Aorta (tissue), 5 donors: ENCODE data around the gene ELMO1. TPM values are rescaled to one million over a fixed set of nuclear protein-coding genes. Genes with fewer than 3 reads are reported as not detected.

Experiments used
- ATAC-seq: fragments of 200-7000 bp; cut with Tn5 transposase; one replicate; pipeline ENCODE4 v1.9.1; 2022; ENCODE audit warnings: moderate library complexity; ENCODE audit not compliant: low FRiP score
- DNase-seq, 2 donors: peaks; one replicate each; pipeline ENCODE4 v3.0.0-alpha.2; 2020
- H3K27ac ChIP-seq, 2 donors: one replicate each; pipeline ENCODE4 v1.5.1; 2013; ENCODE audit warnings: low read length in 2 of 2, mild to moderate bottlenecking in 2 of 2, moderate library complexity in 2 of 2, control low read depth in 1 of 2, inconsistent platforms in 1 of 2, low read depth in 1 of 2
- H3K27me3 ChIP-seq, 2 donors: one replicate each; pipeline ENCODE4 v1.6.1; 2013; ENCODE audit warnings: control low read depth in 1 of 2, low read length in 1 of 2, mild to moderate bottlenecking in 1 of 2, moderate library complexity in 1 of 2; ENCODE audit not compliant: insufficient read depth in 2 of 2, control insufficient read depth in 1 of 2
- H3K36me3 ChIP-seq, 2 donors: one replicate each; pipeline ENCODE4 v1.6.1; 2013; ENCODE audit warnings: control low read depth in 1 of 2, low read length in 1 of 2, mild to moderate bottlenecking in 1 of 2; ENCODE audit not compliant: insufficient read depth in 2 of 2, control insufficient read depth in 1 of 2
- H3K4me1 ChIP-seq, 2 donors: one replicate each; pipeline ENCODE4 v1.6.1; 2013; ENCODE audit warnings: low read length in 2 of 2, control low read depth in 1 of 2, mild to moderate bottlenecking in 1 of 2, moderate library complexity in 1 of 2; ENCODE audit not compliant: insufficient read depth in 2 of 2, control insufficient read depth in 1 of 2
- H3K4me3 ChIP-seq, 2 donors: one replicate each; pipeline ENCODE4 v1.5.1; 2013; ENCODE audit warnings: low read length in 2 of 2, control low read depth in 1 of 2, mild to moderate bottlenecking in 1 of 2
- H3K9me3 ChIP-seq: one replicate; pipeline ENCODE4 v1.6.1; 2013; ENCODE audit warnings: mild to moderate bottlenecking, low read length; ENCODE audit not compliant: control insufficient read depth
- WGBS, 2 donors: extraction: QIAGEN DNeasy Blood & Tissue Kit; methylation state at CpG; one replicate each; pipeline ENCODE4 v1.1.7; 2013; 5-methylcytosine and 5-hydroxymethylcytosine counted together
- intact Hi-C, 2 donors: fragments of 100-400 bp; cut with DNase I; formaldehyde crosslinking; loops; one replicate each; pipeline versions ENCODE4 v1.14.2 to v1.15.0; 2022
- polyA plus RNA-seq, 2 donors: library from polyadenylated mRNA; stranded (reverse); fragments of 200-250 nt; gene quantifications; one replicate each; pipeline ENCODE4 v1.2.3, GENCODE V29; 2013
- total RNA-seq, 2 donors: library from RNA; stranded (reverse); fragmentation: NEBNext Ultra II Directional; extraction: Animal tissue kit (Norgen Biotek cat#: 25700); gene quantifications; one replicate each; pipeline ENCODE4 v1.2.1, GENCODE V29; 2021
- donor health status: healthy with polysubstance abuse.
- donor health status: Bipolar disorder and iron deficiency.
- donor health status: DM: no; HTN: no; CAD: no.
- donor health status: DM: no; HTN: no; CAD: no.
- donor health status: DM: yes; HTN: yes; CAD: no.

Gene ELMO1
- total and polyA plus RNA-seq, 4 donors, result 1.8 to 86.9 (median 24.8) TPM

GRCh38 chr7:37110660-37111424 is 337.8 kb downstream of the ELMO1 start:
- DNase-seq, result no peak
- no peaks in the 10 kb centered on the region for H3K27me3 ChIP-seq
- no peaks in the 10 kb centered on the region for H3K4me1 ChIP-seq
- intact Hi-C loops, result loop anchor here in 1 of 2 donors (10.0 kb wide), 1 partner anchor 76 kb away; no protein-coding TSS in a partner anchor
- no peaks in the 10 kb centered on the region for H3K9me3 ChIP-seq
- H3K27ac ChIP-seq, result no peak overlapping the region
- no peak for ATAC-seq
- 91 to 95% methylated on average over 5 of the region's 5 CpGs for WGBS, 2 donors
- no peak overlapping the region for H3K4me3 ChIP-seq
- H3K36me3 ChIP-seq, result no peaks in the 10 kb centered on the region

- H3K27me3 ChIP-seq, result no peaks in the 10 kb centered on the region
- H3K36me3 ChIP-seq, result no peaks in the 10 kb centered on the region
- no peak for ATAC-seq
- H3K9me3 ChIP-seq, result no peaks in the 10 kb centered on the region
- peaks cover 0 to 3% of the 10 kb centered on the region in 2 donors for H3K4me1 ChIP-seq
- no peak for DNase-seq
- no peak overlapping the region for H3K4me3 ChIP-seq
- no peak overlapping the region for H3K27ac ChIP-seq
- intact Hi-C loops, result loop anchor here in 1 of 2 donors (10.0 kb wide), 1 partner anchor 75 kb away; no protein-coding TSS in a partner anchor
- WGBS, 2 donors, result 66 to 76% methylated on average over 5 of the region's 5 CpGs
Measured at GRCh38 chr7:37109843-37110242, 338.8 kb downstream of the ELMO1 start.

GRCh38 chr7:37109016-37109683 is 339.5 kb downstream of the ELMO1 start:
- intact Hi-C loops, result no loop called here
- H3K27ac ChIP-seq, result no peak overlapping the region

GRCh38 chr7:37108615-37109014 is 340.0 kb downstream of the ELMO1 start:
- no peaks in the 10 kb centered on the region for H3K9me3 ChIP-seq
- ATAC-seq, result no peak
- WGBS, 2 donors, result 86 to 94% methylated on average over 1 of the region's 1 CpG
- H3K27ac ChIP-seq, result no peak overlapping the region
- intact Hi-C loops, result no loop called here
- H3K4me1 ChIP-seq, result peaks cover 0 to 3% of the 10 kb centered on the region in 2 donors
- no peaks in the 10 kb centered on the region for H3K27me3 ChIP-seq
- H3K36me3 ChIP-seq, result no peaks in the 10 kb centered on the region
- no peak for DNase-seq
- no peak overlapping the region for H3K4me3 ChIP-seq

More at GRCh38 chr7:37109016-37109683, 339.5 kb downstream of the ELMO1 start:
- no peak for DNase-seq
- Histone ChIP-seq H3K4me3 (no peak overlapping the region), H3K27me3 (no peaks in the 10 kb centered on the region), H3K9me3 (no peaks in the 10 kb centered on the region), H3K4me1 (peaks cover 0 to 3% of the 10 kb centered on the region in 2 donors), H3K36me3 (no peaks in the 10 kb centered on the region)
- WGBS, 2 donors, result 61 to 71% methylated on average over 11 of the region's 11 CpGs
- no peak for ATAC-seq

- DNase-seq (no peak), ATAC-seq (no peak)
- Histone ChIP-seq H3K4me3 (no peak overlapping the region), H3K9me3 (no peaks in the 10 kb centered on the region), H3K36me3 (no peaks in the 10 kb centered on the region), H3K27ac (no peak overlapping the region), H3K27me3 (no peaks in the 10 kb centered on the region), H3K4me1 (peaks cover 0 to 3% of the 10 kb centered on the region in 2 donors)
- intact Hi-C loops, result no loop called here
- WGBS, 2 donors, result 94% methylated on average over 4 of the region's 4 CpGs
Measured at GRCh38 chr7:37107047-37107750, 341.5 kb downstream of the ELMO1 start.

- 96 to 99% methylated on average over 4 of the region's 4 CpGs for WGBS, 2 donors
- Histone ChIP-seq H3K4me3 (no peak overlapping the region), H3K9me3 (no peaks in the 10 kb centered on the region), H3K4me1 (peaks cover 0 to 3% of the 10 kb centered on the region in 2 donors), H3K36me3 (no peaks in the 10 kb centered on the region), H3K27ac (no peak overlapping the region), H3K27me3 (no peaks in the 10 kb centered on the region)
- no peak for ATAC-seq
- DNase-seq, result no peak
- intact Hi-C loops, result no loop called here
Measured at GRCh38 chr7:37105762-37106161, 342.9 kb downstream of the ELMO1 start.

GRCh38 chr7:37104822-37105518 is 343.7 kb downstream of the ELMO1 start:
- DNase-seq (no peak), ATAC-seq (no peak)
- H3K9me3 ChIP-seq, result no peaks in the 10 kb centered on the region
- no peak overlapping the region for H3K27ac ChIP-seq
- no peaks in the 10 kb centered on the region for H3K27me3 ChIP-seq
- no peak overlapping the region for H3K4me3 ChIP-seq
- intact Hi-C loops, result no loop called here
- no peaks in the 10 kb centered on the region for H3K36me3 ChIP-seq
- WGBS, 2 donors, result 54 to 60% methylated on average over 6 of the region's 6 CpGs
- H3K4me1 ChIP-seq, result peaks cover 0 to 3% of the 10 kb centered on the region in 2 donors

GRCh38 chr7:37102518-37103137 is 346.0 kb downstream of the ELMO1 start:
- Histone ChIP-seq H3K4me1 (peaks cover 0 to 3% of the 10 kb centered on the region in 2 donors), H3K27me3 (no peaks in the 10 kb centered on the region), H3K36me3 (no peaks in the 10 kb centered on the region), H3K4me3 (no peak overlapping the region), H3K9me3 (no peaks in the 10 kb centered on the region), H3K27ac (no peak overlapping the region)
- no peak for DNase-seq
- 78 to 84% methylated on average over 2 of the region's 2 CpGs for WGBS, 2 donors
- no peak for ATAC-seq
- intact Hi-C loops, result no loop called here
